Measurements from ENCODE around the gene TRMT11.

Gene TRMT11

DNA sequence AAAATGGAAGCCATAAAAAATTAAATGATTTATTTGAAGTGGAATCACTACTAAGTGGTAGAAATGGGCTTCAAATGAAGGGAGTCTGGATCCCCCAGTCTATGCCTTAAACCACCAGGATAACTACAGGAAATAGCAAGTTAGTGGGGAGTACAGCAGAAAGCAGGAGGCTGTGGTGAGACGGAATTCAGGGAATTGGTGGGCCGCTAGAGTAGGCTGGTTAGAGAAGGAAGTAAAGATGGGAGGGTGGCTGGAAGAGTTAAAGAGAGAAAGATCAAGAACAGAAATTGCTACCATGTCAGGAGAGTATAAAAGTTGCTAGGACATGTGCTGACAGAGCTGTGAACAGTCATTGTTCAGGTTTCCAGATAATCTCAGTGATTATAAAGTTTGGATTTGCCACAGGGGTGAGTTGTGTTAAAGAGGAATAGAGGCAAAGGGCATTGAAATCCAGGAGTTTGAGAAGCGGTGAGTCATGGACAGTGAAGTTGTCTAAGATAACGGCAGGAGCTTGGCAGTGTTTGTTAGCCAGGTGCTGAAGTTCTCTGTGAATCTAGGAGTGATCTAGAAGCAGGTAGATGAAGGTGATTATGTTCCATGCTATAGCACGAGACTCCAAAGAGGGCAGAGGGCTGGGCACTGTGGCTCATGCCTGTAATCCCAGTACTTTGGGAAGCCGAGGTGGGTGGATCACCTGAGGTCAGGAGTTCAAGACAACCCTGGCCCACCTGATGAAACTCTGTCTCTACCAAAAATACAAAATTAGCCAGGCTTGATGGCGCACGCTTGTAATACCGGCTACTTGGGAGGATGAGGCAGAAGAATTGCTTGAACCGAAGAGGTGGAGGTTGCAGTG lies 43.4 kb upstream of the TRMT11 start:
- Histone ChIP-seq H4K91ac (ENCODE audit: low read depth, low read length, poor library complexity) (no peak overlapping the region), H2BK120ac (ENCODE audit: low read depth, low read length) (no peak overlapping the region), H3K36me3 (replicated peaks in 1 of 2; ENCODE audit: control insufficient read depth in 2 of 2, insufficient read depth in 2 of 2, low read length in 2 of 2) (no peaks in the 10 kb centered on the region), H2BK5ac (ENCODE audit: low read length) (no peak overlapping the region), H3K4me1 (ENCODE audit: control insufficient read depth in 2 of 2, insufficient read depth in 1 of 2, low read depth in 1 of 2, low read length in 2 of 2) (no peaks in the 10 kb centered on the region), H3K23ac (ENCODE audit: low read depth, low read length, poor library complexity) (no peak overlapping the region), H3K79me1 (ENCODE audit: low read depth, low read length) (no peaks in the 10 kb centered on the region), H2AK5ac (ENCODE audit: low read depth, low read length) (no peak overlapping the region), H3K4ac (ENCODE audit: low read length) (no peak overlapping the region), H2AFZ (ENCODE audit: low read length) (no peak overlapping the region), H3K9me3 (replicated peaks in 1 of 2; ENCODE audit: control insufficient read depth in 2 of 2, insufficient read depth in 1 of 2, low read depth in 1 of 2, low read length in 2 of 2) (no peaks in the 10 kb centered on the region), H3K18ac (ENCODE audit: low read length) (no peak overlapping the region), H4K8ac (ENCODE audit: low read depth, low read length) (no peak overlapping the region), H3K14ac (ENCODE audit: low read length) (no peak overlapping the region), H3K4me3 (ENCODE audit: low read length in 2 of 2) (no peak overlapping the region), H2BK12ac (ENCODE audit: low read length) (no peak overlapping the region), H3K4me2 (ENCODE audit: insufficient read depth, low read length, poor library complexity, severe bottlenecking) (no peak overlapping the region), H2BK15ac (ENCODE audit: low read length) (no peak overlapping the region), H3K27me3 (ENCODE audit: control insufficient read depth in 3 of 3, insufficient read depth in 3 of 3, low read depth in 1 of 3, low read length in 3 of 3) (peaks cover 0 to 30% (median 0%) of the 10 kb centered on the region in 3 experiments), H3K27ac (replicated peaks; ENCODE audit: low read length) (no peak overlapping the region), H3K9ac (ENCODE audit: low read depth, low read length, poor library complexity) (no peak overlapping the region)
- DNase-seq (ENCODE audit: low spot score), result no peak
- no CpG with 5 or more reads among the region's 10 CpGs for WGBS, 2 donors (ENCODE audit: extremely low coverage in 2 of 2, insufficient read length in 2 of 2, insufficient replicate concordance in 1 of 2)

DNA sequence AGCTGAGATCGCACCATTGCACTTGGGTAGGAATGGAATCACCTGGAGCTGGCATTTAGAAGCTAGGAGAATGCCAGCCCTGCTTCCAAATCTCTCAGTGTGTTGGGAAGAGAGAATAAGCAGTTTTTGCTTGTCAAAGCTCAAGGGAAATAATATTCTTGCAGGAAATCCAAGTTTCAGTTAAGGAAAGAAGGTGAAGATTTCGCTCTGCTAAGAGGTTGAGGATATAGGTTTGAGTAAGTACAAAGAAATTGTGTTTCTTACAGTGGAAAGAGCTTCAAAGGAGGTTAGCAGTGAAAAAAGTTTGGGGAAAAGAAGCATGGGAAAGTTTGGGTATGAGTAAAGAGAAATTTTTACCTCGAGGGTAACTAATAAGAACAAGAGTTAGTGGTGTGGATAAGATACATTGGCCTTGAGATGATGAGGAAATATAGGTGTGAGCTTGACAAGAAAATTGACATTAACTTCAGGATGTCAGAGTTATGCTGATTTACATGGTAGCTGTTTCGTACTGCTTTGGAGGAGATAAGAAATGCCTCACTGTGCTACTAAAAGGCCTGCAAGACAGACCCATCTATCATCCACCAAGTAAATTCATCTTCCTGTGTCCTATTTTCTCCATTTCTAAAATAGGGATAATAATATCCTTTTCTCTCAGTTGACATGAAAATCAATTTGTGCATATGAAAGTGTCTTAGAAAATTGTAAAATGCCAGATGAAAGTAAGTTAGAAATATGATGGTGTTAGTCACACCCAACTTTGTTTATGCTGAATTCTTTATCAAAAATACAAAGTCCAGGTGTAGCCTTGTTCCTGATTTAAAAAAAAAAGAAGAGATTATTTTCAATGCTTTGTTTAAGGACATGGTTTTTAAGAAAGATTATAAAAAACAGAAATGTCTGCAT lies 42.6 kb upstream of the TRMT11 start:
- H3K36me3 ChIP-seq (replicated peaks in 1 of 2; ENCODE audit: control insufficient read depth in 2 of 2, insufficient read depth in 2 of 2, low read length in 2 of 2), result no peaks in the 10 kb centered on the region
- H2AFZ ChIP-seq (ENCODE audit: low read length), result no peak overlapping the region
- H3K9ac ChIP-seq (ENCODE audit: low read depth, low read length, poor library complexity), result no peak overlapping the region
- no peak overlapping the region for H2AK5ac ChIP-seq (ENCODE audit: low read depth, low read length)
- H3K14ac ChIP-seq (ENCODE audit: low read length), result no peak overlapping the region
- H3K4me3 ChIP-seq (ENCODE audit: low read length in 2 of 2), result no peak overlapping the region
- H3K4me2 ChIP-seq (ENCODE audit: insufficient read depth, low read length, poor library complexity, severe bottlenecking), result no peak overlapping the region
- H3K79me1 ChIP-seq (ENCODE audit: low read depth, low read length), result no peaks in the 10 kb centered on the region
- no peak overlapping the region for H3K23ac ChIP-seq (ENCODE audit: low read depth, low read length, poor library complexity)
- no peak overlapping the region for H2BK5ac ChIP-seq (ENCODE audit: low read length)
- WGBS, 2 donors (ENCODE audit: extremely low coverage in 2 of 2, insufficient read length in 2 of 2, insufficient replicate concordance in 1 of 2), result no CpG with 5 or more reads among the region's 4 CpGs
- no peak overlapping the region for H4K91ac ChIP-seq (ENCODE audit: low read depth, low read length, poor library complexity)
- no peak overlapping the region for H4K8ac ChIP-seq (ENCODE audit: low read depth, low read length)
- no peaks in the 10 kb centered on the region for H3K4me1 ChIP-seq (ENCODE audit: control insufficient read depth in 2 of 2, insufficient read depth in 1 of 2, low read depth in 1 of 2, low read length in 2 of 2)
- no peaks in the 10 kb centered on the region for H3K9me3 ChIP-seq (replicated peaks in 1 of 2; ENCODE audit: control insufficient read depth in 2 of 2, insufficient read depth in 1 of 2, low read depth in 1 of 2, low read length in 2 of 2)
- no peak overlapping the region for H2BK120ac ChIP-seq (ENCODE audit: low read depth, low read length)
- no peak overlapping the region for H3K18ac ChIP-seq (ENCODE audit: low read length)
- H2BK12ac ChIP-seq (ENCODE audit: low read length), result no peak overlapping the region
- no peak overlapping the region for H2BK15ac ChIP-seq (ENCODE audit: low read length)
- no peak overlapping the region for H3K27ac ChIP-seq (replicated peaks; ENCODE audit: low read length)
- H3K4ac ChIP-seq (ENCODE audit: low read length), result no peak overlapping the region
- no peak for DNase-seq (ENCODE audit: low spot score)
- H3K27me3 ChIP-seq (ENCODE audit: control insufficient read depth in 3 of 3, insufficient read depth in 3 of 3, low read depth in 1 of 3, low read length in 3 of 3), result peaks cover 0 to 30% (median 0%) of the 10 kb centered on the region in 3 experiments

DNA sequence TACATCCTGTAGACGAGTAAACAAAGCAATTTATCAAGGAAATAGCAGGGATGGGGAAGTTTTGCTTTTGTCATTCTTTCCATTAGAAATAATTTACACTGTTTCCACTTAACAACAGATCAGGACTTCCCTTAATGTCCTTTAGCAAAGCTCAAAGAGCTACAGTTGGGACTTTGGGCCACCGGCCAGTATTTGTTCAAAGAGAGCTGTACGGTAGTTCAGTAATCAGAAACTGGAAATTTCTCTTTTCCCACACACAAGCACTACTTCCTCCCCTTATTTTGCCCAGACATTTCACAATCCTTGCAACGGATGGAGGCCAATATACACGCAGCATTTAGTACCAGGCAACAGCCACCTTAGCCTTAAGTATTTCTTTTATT lies 41.9 kb upstream of the TRMT11 start:
- Histone ChIP-seq H3K4me3 (ENCODE audit: low read length in 2 of 2) (no peak overlapping the region), H3K23ac (ENCODE audit: low read depth, low read length, poor library complexity) (no peak overlapping the region), H2BK120ac (ENCODE audit: low read depth, low read length) (no peak overlapping the region), H2AK5ac (ENCODE audit: low read depth, low read length) (no peak overlapping the region), H2BK5ac (ENCODE audit: low read length) (no peak overlapping the region), H3K18ac (ENCODE audit: low read length) (no peak overlapping the region), H3K27me3 (ENCODE audit: control insufficient read depth in 3 of 3, insufficient read depth in 3 of 3, low read depth in 1 of 3, low read length in 3 of 3) (peaks cover 0 to 30% (median 0%) of the 10 kb centered on the region in 3 experiments), H2BK15ac (ENCODE audit: low read length) (no peak overlapping the region), H3K27ac (replicated peaks; ENCODE audit: low read length) (no peak overlapping the region), H3K4me2 (ENCODE audit: insufficient read depth, low read length, poor library complexity, severe bottlenecking) (no peak overlapping the region), H4K8ac (ENCODE audit: low read depth, low read length) (no peak overlapping the region), H4K91ac (ENCODE audit: low read depth, low read length, poor library complexity) (no peak overlapping the region), H3K36me3 (replicated peaks in 1 of 2; ENCODE audit: control insufficient read depth in 2 of 2, insufficient read depth in 2 of 2, low read length in 2 of 2) (no peaks in the 10 kb centered on the region), H3K14ac (ENCODE audit: low read length) (no peak overlapping the region), H2AFZ (ENCODE audit: low read length) (no peak overlapping the region), H2BK12ac (ENCODE audit: low read length) (no peak overlapping the region), H3K4ac (ENCODE audit: low read length) (no peak overlapping the region), H3K9me3 (replicated peaks in 1 of 2; ENCODE audit: control insufficient read depth in 2 of 2, insufficient read depth in 1 of 2, low read depth in 1 of 2, low read length in 2 of 2) (no peaks in the 10 kb centered on the region), H3K4me1 (ENCODE audit: control insufficient read depth in 2 of 2, insufficient read depth in 1 of 2, low read depth in 1 of 2, low read length in 2 of 2) (no peaks in the 10 kb centered on the region), H3K79me1 (ENCODE audit: low read depth, low read length) (no peaks in the 10 kb centered on the region), H3K9ac (ENCODE audit: low read depth, low read length, poor library complexity) (no peak overlapping the region)
- no peak for DNase-seq (ENCODE audit: low spot score)
- no CpG with 5 or more reads among the region's 5 CpGs for WGBS, 2 donors (ENCODE audit: extremely low coverage in 2 of 2, insufficient read length in 2 of 2, insufficient replicate concordance in 1 of 2)

DNA sequence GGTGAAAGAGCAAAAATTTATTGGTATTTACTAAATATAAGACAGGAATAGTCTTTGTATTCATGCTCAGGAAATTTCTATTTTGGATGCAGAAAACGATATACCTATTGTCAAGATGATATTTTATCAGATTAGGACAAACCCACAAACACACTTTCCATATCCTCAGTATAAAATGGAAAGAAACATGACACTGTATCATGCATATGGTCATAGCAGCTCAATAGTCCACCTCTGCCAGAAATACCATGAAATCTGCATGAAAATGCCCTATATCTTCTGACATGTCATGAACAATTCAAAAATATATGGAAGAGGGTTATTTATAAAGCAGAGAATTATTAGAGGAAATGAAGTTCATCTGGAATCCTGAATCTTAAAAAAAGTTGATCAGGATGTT lies 41.4 kb upstream of the TRMT11 start:
- no peak overlapping the region for H4K8ac ChIP-seq (ENCODE audit: low read depth, low read length)
- no peaks in the 10 kb centered on the region for H3K36me3 ChIP-seq (replicated peaks in 1 of 2; ENCODE audit: control insufficient read depth in 2 of 2, insufficient read depth in 2 of 2, low read length in 2 of 2)
- H2BK15ac ChIP-seq (ENCODE audit: low read length), result no peak overlapping the region
- H4K91ac ChIP-seq (ENCODE audit: low read depth, low read length, poor library complexity), result no peak overlapping the region
- WGBS, 2 donors (ENCODE audit: extremely low coverage in 2 of 2, insufficient read length in 2 of 2, insufficient replicate concordance in 1 of 2), result no CpG with 5 or more reads among the region's 1 CpG
- no peaks in the 10 kb centered on the region for H3K9me3 ChIP-seq (replicated peaks in 1 of 2; ENCODE audit: control insufficient read depth in 2 of 2, insufficient read depth in 1 of 2, low read depth in 1 of 2, low read length in 2 of 2)
- H3K4me3 ChIP-seq (ENCODE audit: low read length in 2 of 2), result no peak overlapping the region
- no peak for DNase-seq (ENCODE audit: low spot score)
- H3K14ac ChIP-seq (ENCODE audit: low read length), result no peak overlapping the region
- no peak overlapping the region for H3K4me2 ChIP-seq (ENCODE audit: insufficient read depth, low read length, poor library complexity, severe bottlenecking)
- no peak overlapping the region for H3K27ac ChIP-seq (replicated peaks; ENCODE audit: low read length)
- H3K4me1 ChIP-seq (ENCODE audit: control insufficient read depth in 2 of 2, insufficient read depth in 1 of 2, low read depth in 1 of 2, low read length in 2 of 2), result no peaks in the 10 kb centered on the region
- no peak overlapping the region for H3K23ac ChIP-seq (ENCODE audit: low read depth, low read length, poor library complexity)
- H3K4ac ChIP-seq (ENCODE audit: low read length), result no peak overlapping the region
- H2AFZ ChIP-seq (ENCODE audit: low read length), result no peak overlapping the region
- no peak overlapping the region for H2AK5ac ChIP-seq (ENCODE audit: low read depth, low read length)
- H2BK5ac ChIP-seq (ENCODE audit: low read length), result no peak overlapping the region
- no peak overlapping the region for H2BK120ac ChIP-seq (ENCODE audit: low read depth, low read length)
- no peak overlapping the region for H3K18ac ChIP-seq (ENCODE audit: low read length)
- no peak overlapping the region for H3K9ac ChIP-seq (ENCODE audit: low read depth, low read length, poor library complexity)
- H3K27me3 ChIP-seq (ENCODE audit: control insufficient read depth in 3 of 3, insufficient read depth in 3 of 3, low read depth in 1 of 3, low read length in 3 of 3), result peaks cover 0 to 27% (median 0%) of the 10 kb centered on the region in 3 experiments
- H2BK12ac ChIP-seq (ENCODE audit: low read length), result no peak overlapping the region
- no peaks in the 10 kb centered on the region for H3K79me1 ChIP-seq (ENCODE audit: low read depth, low read length)

Data from neuronal stem cell (in vitro differentiated cells).